Measurements from ENCODE around the gene ITGAE.
A peak's percentile ranks its signal among the peaks of the same experiment; 100 is the strongest.

ITGAE gene

DNA sequence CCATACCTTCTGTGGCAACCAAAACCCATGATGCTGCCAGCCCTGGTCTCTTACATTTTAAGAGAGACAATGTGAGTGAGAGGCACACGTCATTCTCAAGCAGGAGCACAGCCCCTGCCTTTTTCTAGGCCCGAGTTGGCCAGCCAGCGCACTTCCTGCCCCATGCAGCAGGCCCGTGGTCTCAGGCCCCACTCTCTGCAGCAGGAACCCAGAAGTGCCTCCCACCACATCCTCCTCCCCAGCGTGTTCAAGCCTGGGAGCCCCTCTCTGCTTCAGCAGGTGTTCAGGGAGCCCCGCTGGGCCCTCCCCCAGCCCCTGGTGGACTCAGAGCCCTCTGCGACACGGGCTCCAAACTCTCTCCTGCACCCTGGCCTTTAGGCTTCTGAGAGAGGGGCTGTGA lies 30.5 kb downstream of the ITGAE start:
- H3K4me3 ChIP-seq (ENCODE audit: low read length, poor library complexity, severe bottlenecking): peak overlapping the region; percentile 49
- peak overlapping the region; percentile 63 for H3K9ac ChIP-seq (ENCODE audit: low read depth, low read length, poor library complexity, severe bottlenecking)
- H2AFZ ChIP-seq (ENCODE audit: low read length): peak overlapping the region; percentile 33
- H4K20me1 ChIP-seq (ENCODE audit: insufficient read depth, low read length, poor library complexity, severe bottlenecking): no peaks in the 10 kb centered on the region
- H3K27me3 ChIP-seq (ENCODE audit: insufficient read depth, low read length, poor library complexity, severe bottlenecking): no peaks in the 10 kb centered on the region
- H3K4me1 ChIP-seq (ENCODE audit: insufficient read depth, low read length, poor library complexity, severe bottlenecking): peaks cover 55% of the 10 kb centered on the region
- no peaks in the 10 kb centered on the region for H3K79me2 ChIP-seq (ENCODE audit: insufficient read depth, low read length)
- H3F3A ChIP-seq (ENCODE audit: low read depth): peaks cover 13% of the 10 kb centered on the region
- H3K36me3 ChIP-seq (ENCODE audit: insufficient read depth, low read length): no peaks in the 10 kb centered on the region
- no peak for TF ChIP-seq EZH2phosphoT487 (IDR thresholded peaks at IDR 0.05; ENCODE audit: borderline replicate concordance)
- TF ChIP-seq, protein P1, sequence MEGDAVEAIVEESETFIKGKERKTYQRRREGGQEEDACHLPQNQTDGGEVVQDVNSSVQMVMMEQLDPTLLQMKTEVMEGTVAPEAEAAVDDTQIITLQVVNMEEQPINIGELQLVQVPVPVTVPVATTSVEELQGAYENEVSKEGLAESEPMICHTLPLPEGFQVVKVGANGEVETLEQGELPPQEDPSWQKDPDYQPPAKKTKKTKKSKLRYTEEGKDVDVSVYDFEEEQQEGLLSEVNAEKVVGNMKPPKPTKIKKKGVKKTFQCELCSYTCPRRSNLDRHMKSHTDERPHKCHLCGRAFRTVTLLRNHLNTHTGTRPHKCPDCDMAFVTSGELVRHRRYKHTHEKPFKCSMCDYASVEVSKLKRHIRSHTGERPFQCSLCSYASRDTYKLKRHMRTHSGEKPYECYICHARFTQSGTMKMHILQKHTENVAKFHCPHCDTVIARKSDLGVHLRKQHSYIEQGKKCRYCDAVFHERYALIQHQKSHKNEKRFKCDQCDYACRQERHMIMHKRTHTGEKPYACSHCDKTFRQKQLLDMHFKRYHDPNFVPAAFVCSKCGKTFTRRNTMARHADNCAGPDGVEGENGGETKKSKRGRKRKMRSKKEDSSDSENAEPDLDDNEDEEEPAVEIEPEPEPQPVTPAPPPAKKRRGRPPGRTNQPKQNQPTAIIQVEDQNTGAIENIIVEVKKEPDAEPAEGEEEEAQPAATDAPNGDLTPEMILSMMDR (conservative IDR thresholded peaks at IDR 0.05; ENCODE audit: low read length): no peak
- no peaks in the 10 kb centered on the region for H3K9me2 ChIP-seq (replicated peaks; ENCODE audit: low read depth, low read length)
- H3K9me3 ChIP-seq (ENCODE audit: insufficient read depth, low read depth, low read length): no peaks in the 10 kb centered on the region
- peak overlapping the region; percentile 59 for H3K4me2 ChIP-seq (ENCODE audit: low read depth, low read length, poor library complexity, severe bottlenecking)

DNA sequence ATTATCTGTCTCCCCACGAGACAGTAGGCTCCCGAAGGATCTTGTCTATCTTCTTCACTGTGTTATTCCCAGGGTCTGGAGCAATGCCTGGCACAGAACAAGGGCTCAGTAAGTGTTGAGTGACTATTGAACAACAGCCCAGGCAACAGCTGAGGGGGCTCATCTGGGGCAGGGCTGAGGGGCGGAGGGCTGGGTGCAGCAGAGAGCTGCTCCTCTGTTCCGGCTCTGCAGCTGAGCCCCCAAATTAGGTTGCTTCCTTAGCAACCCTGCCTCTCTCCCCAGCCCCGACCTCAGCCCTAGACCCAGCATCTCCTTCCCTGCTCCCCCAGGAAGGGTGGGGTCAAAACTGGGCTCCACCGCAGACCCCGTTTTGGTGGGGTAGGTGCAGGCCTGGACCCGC lies 32.2 kb downstream of the ITGAE start:
- H3K79me2 ChIP-seq (ENCODE audit: insufficient read depth, low read length): no peaks in the 10 kb centered on the region
- peaks cover 65% of the 10 kb centered on the region for H3K4me1 ChIP-seq (ENCODE audit: insufficient read depth, low read length, poor library complexity, severe bottlenecking)
- H3K4me2 ChIP-seq (ENCODE audit: low read depth, low read length, poor library complexity, severe bottlenecking): no peak overlapping the region
- no peaks in the 10 kb centered on the region for H3K9me2 ChIP-seq (replicated peaks; ENCODE audit: low read depth, low read length)
- H3K9me3 ChIP-seq (ENCODE audit: insufficient read depth, low read depth, low read length): no peaks in the 10 kb centered on the region
- H3F3A ChIP-seq (ENCODE audit: low read depth): peaks cover 13% of the 10 kb centered on the region
- no peaks in the 10 kb centered on the region for H4K20me1 ChIP-seq (ENCODE audit: insufficient read depth, low read length, poor library complexity, severe bottlenecking)
- H3K27me3 ChIP-seq (ENCODE audit: insufficient read depth, low read length, poor library complexity, severe bottlenecking): no peaks in the 10 kb centered on the region
- H2AFZ ChIP-seq (ENCODE audit: low read length): no peak overlapping the region
- H3K4me3 ChIP-seq (ENCODE audit: low read length, poor library complexity, severe bottlenecking): no peak overlapping the region
- peak overlapping the region; percentile 63 for H3K9ac ChIP-seq (ENCODE audit: low read depth, low read length, poor library complexity, severe bottlenecking)
- no peaks in the 10 kb centered on the region for H3K36me3 ChIP-seq (ENCODE audit: insufficient read depth, low read length)
- TF ChIP-seq EZH2phosphoT487 (IDR thresholded peaks at IDR 0.05; ENCODE audit: borderline replicate concordance): no peak
- TF ChIP-seq, protein P1 (conservative IDR thresholded peaks at IDR 0.05; ENCODE audit: low read length): no peak

DNA sequence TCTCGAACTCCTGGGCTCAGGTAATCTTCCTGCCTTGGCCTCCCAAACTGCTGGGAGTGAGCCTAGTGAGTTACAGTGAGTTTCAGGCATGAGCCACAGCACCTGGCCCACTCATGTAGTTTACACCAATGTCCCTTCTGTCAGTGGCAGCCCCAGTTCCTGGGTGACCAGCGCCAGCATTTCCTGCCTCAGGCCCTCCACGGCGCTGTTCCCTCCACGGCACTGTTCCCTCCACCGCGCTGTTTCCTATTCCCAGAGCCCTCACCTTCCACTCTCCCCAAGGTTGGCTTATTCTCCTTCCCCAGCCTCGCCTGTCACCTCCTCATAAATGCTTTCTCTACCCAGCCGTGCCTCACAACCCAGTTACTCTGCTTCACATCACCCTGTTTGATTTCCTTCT lies 32.6 kb downstream of the ITGAE start:
- Histone ChIP-seq H4K20me1 (ENCODE audit: insufficient read depth, low read length, poor library complexity, severe bottlenecking) (no peaks in the 10 kb centered on the region), H3K4me2 (ENCODE audit: low read depth, low read length, poor library complexity, severe bottlenecking) (no peak overlapping the region), H3K4me3 (ENCODE audit: low read length, poor library complexity, severe bottlenecking) (no peak overlapping the region), H3K36me3 (ENCODE audit: insufficient read depth, low read length) (no peaks in the 10 kb centered on the region), H3K9me3 (ENCODE audit: insufficient read depth, low read depth, low read length) (no peaks in the 10 kb centered on the region), H3K27me3 (ENCODE audit: insufficient read depth, low read length, poor library complexity, severe bottlenecking) (no peaks in the 10 kb centered on the region), H3K4me1 (ENCODE audit: insufficient read depth, low read length, poor library complexity, severe bottlenecking) (peaks cover 69% of the 10 kb centered on the region), H3K9me2 (replicated peaks; ENCODE audit: low read depth, low read length) (no peaks in the 10 kb centered on the region), H2AFZ (ENCODE audit: low read length) (no peak overlapping the region), H3K79me2 (ENCODE audit: insufficient read depth, low read length) (no peaks in the 10 kb centered on the region), H3F3A (ENCODE audit: low read depth) (peaks cover 13% of the 10 kb centered on the region), H3K9ac (ENCODE audit: low read depth, low read length, poor library complexity, severe bottlenecking) (peak overlapping the region; percentile 63)
- TF ChIP-seq, protein P1 (conservative IDR thresholded peaks at IDR 0.05; ENCODE audit: low read length): no peak
- no peak for TF ChIP-seq EZH2phosphoT487 (IDR thresholded peaks at IDR 0.05; ENCODE audit: borderline replicate concordance)

Measured in Loucy (cell line).